B cell (primary cell): ENCODE measurements around the gene IGSF8. TPM values are rescaled to one million over a fixed set of nuclear protein-coding genes. Genes with fewer than 3 reads are reported as not detected.

Experiments used
- ATAC-seq: fragments of 200-7000 bp; cut with Tn5 transposase; one replicate; pipeline ENCODE4 v1.10.0; 2021; ENCODE audit warnings: low read depth, mild to moderate bottlenecking, moderate number of reproducible peaks, moderate library complexity
- CTCF ChIA-PET: fragments of 350-600 bp; sonication (Branson Sonifier 250); formaldehyde crosslinking; loops from one replicate; lab custom pipeline; 2021; ENCODE audit warnings: antibody characterized with exemption, inconsistent platforms; lab: Charles Lee
- POLR2A ChIA-PET: fragments of 350-600 bp; sonication (Branson Sonifier 250); formaldehyde crosslinking; loops from one replicate; lab custom pipeline; 2021; ENCODE audit warnings: antibody characterized with exemption; lab: Charles Lee
- DNase-seq: peaks from one replicate; pipeline ENCODE4 v3.0.0; 2013
- H2AFZ ChIP-seq: 2 replicates; pipeline ENCODE4 v1.6.1; 2012; ENCODE audit warnings: mild to moderate bottlenecking, low read depth, low read length; ENCODE audit not compliant: insufficient read depth, poor library complexity, severe bottlenecking
- H3K27ac ChIP-seq, 2 donors: 1 replicate in 1 of 2; 2 replicates in 1 of 2; pipeline ENCODE4 v1.5.1; 2012 to 2013; ENCODE audit warnings: low read length in 2 of 2, mild to moderate bottlenecking in 2 of 2, moderate library complexity in 1 of 2
- H3K27me3 ChIP-seq, 4 experiments: fragments of 200-600 bp in 1 of 4; sonication (generic) in 1 of 4; replicated peaks in 1 of 4; 1 replicate in 2 of 4; 2 replicates in 2 of 4; pipeline versions ENCODE4 v1.6.1 to v1.7.0; 2013 to 2016; ENCODE audit warnings: low read length in 3 of 4, mild to moderate bottlenecking in 2 of 4, mixed read lengths in 1 of 4, moderate library complexity in 1 of 4; ENCODE audit not compliant: insufficient read depth in 4 of 4, control insufficient read depth in 3 of 4; ENCODE audit errors: control extremely low read depth in 1 of 4
- H3K36me3 ChIP-seq, 2 experiments: replicated peaks in 1 of 2; 1 replicate in 1 of 2; 2 replicates in 1 of 2; pipeline versions ENCODE4 v1.6.1 to v1.7.1; 2013; ENCODE audit warnings: low read length in 1 of 2; ENCODE audit not compliant: insufficient read depth in 2 of 2, control insufficient read depth in 1 of 2; ENCODE audit errors: control extremely low read depth in 1 of 2, extremely low read depth in 1 of 2
- H3K4me1 ChIP-seq, 2 donors: fragments of 200-600 bp in 1 of 2; sonication (generic) in 1 of 2; 1 replicate in 1 of 2; 2 replicates in 1 of 2; pipeline versions ENCODE4 v1.5.1 to v1.6.1; 2013 to 2017; ENCODE audit warnings: low read length in 2 of 2; ENCODE audit not compliant: control insufficient read depth in 2 of 2, insufficient read depth in 2 of 2
- H3K4me2 ChIP-seq: replicated peaks from 2 replicates; pipeline ENCODE3; 2012; ENCODE audit warnings: mild to moderate bottlenecking, low read depth, low read length; ENCODE audit not compliant: poor library complexity, severe bottlenecking
- H3K4me3 ChIP-seq, 5 experiments: fragments of 200-600 bp in 1 of 5; sonication (generic) in 1 of 5; 1 replicate in 3 of 5; 2 replicates in 2 of 5; pipeline versions ENCODE4 v1.5.1 to v1.7.0; 2011 to 2016; ENCODE audit warnings: low read length in 4 of 5, mild to moderate bottlenecking in 4 of 5, low read depth in 2 of 5, control low read depth in 1 of 5, moderate library complexity in 1 of 5; ENCODE audit not compliant: insufficient read depth in 1 of 5; ENCODE audit errors: control extremely low read depth in 1 of 5, extremely low read depth in 1 of 5
- H3K79me2 ChIP-seq: fragments of 200-600 bp; sonication (generic); one replicate; pipeline ENCODE4 v1.6.0; 2016; ENCODE audit warnings: low read length; ENCODE audit not compliant: control insufficient read depth, insufficient read depth
- H3K9ac ChIP-seq: fragments of 200-600 bp; sonication (generic); 2 replicates; pipeline ENCODE4 v1.6.1; 2017; ENCODE audit warnings: mild to moderate bottlenecking, low read length, moderate library complexity
- H3K9me3 ChIP-seq, 3 donors: one replicate each; pipeline versions ENCODE4 v1.6.1 to v1.7.1; 2013; ENCODE audit warnings: low read length in 2 of 3; ENCODE audit not compliant: control insufficient read depth in 2 of 3, insufficient read depth in 1 of 3; ENCODE audit errors: control extremely low read depth in 1 of 3
- H4K20me1 ChIP-seq: 2 replicates; pipeline ENCODE4 v1.6.0; 2012; ENCODE audit warnings: mild to moderate bottlenecking, low read length; ENCODE audit not compliant: insufficient read depth, control insufficient read depth, poor library complexity, severe bottlenecking
- H3K27ac Mint-ChIP-seq: one replicate; pipeline ENCODE4 v1.8.0; 2021; ENCODE audit warnings: mixed read lengths
- H3K27me3 Mint-ChIP-seq: one replicate; pipeline ENCODE4 v1.8.0; 2021; ENCODE audit warnings: mixed read lengths
- H3K4me1 Mint-ChIP-seq: one replicate; pipeline ENCODE4 v1.8.0; 2021; ENCODE audit warnings: mixed read lengths
- H3K4me3 Mint-ChIP-seq: one replicate; pipeline ENCODE4 v1.8.0; 2021; ENCODE audit warnings: mixed read lengths
- H3K9me3 Mint-ChIP-seq: one replicate; pipeline ENCODE4 v1.8.0; 2022; ENCODE audit warnings: mixed read lengths; ENCODE audit not compliant: insufficient read depth
- EZH2 ChIP-seq: IDR thresholded peaks from 2 replicates; pipeline ENCODE4 v1.6.1; 2012; ENCODE audit warnings: borderline replicate concordance, low read depth, mild to moderate bottlenecking, moderate library complexity, low read length; ENCODE audit not compliant: insufficient read depth, poor library complexity, severe bottlenecking
- WGBS: methylation state at CpG from one replicate; pipeline ENCODE4 v1.1.5; 2013; ENCODE audit warnings: missing lambda C conversion rate; ENCODE audit not compliant: insufficient coverage; 5-methylcytosine and 5-hydroxymethylcytosine counted together
- intact Hi-C: fragments of 100-400 bp; cut with micrococcal nuclease; formaldehyde crosslinking; loops from one replicate; pipeline ENCODE4 v1.10.0; 2022
- polyA plus RNA-seq: library from polyadenylated mRNA; depleted of rRNA; stranded (reverse); fragments of >200 nt; gene quantifications from 2 replicates; pipeline ENCODE4 v1.2.3, GENCODE V29; 2012
- total RNA-seq, 2 donors: library from RNA; stranded (reverse); fragments of 120-200 nt in 1 of 2; gene quantifications; 1 replicate in 1 of 2; 2 replicates in 1 of 2; pipeline versions ENCODE4 v1.2.3 to v1.2.4, GENCODE V29; 2013 to 2022
- TF ChIP-seq, protein P1 (sequence below): fragments of 200-600 bp; IDR thresholded peaks from one replicate; pipeline ENCODE4 v1.8.0; 2022; ENCODE audit warnings: antibody characterized with exemption, mild to moderate bottlenecking

IGSF8 gene
- total and polyA plus RNA-seq, 2 donors (not counting 1 experiment from before 2014, with no cell fraction given) = 37.2 to 56.0 TPM

DNA sequence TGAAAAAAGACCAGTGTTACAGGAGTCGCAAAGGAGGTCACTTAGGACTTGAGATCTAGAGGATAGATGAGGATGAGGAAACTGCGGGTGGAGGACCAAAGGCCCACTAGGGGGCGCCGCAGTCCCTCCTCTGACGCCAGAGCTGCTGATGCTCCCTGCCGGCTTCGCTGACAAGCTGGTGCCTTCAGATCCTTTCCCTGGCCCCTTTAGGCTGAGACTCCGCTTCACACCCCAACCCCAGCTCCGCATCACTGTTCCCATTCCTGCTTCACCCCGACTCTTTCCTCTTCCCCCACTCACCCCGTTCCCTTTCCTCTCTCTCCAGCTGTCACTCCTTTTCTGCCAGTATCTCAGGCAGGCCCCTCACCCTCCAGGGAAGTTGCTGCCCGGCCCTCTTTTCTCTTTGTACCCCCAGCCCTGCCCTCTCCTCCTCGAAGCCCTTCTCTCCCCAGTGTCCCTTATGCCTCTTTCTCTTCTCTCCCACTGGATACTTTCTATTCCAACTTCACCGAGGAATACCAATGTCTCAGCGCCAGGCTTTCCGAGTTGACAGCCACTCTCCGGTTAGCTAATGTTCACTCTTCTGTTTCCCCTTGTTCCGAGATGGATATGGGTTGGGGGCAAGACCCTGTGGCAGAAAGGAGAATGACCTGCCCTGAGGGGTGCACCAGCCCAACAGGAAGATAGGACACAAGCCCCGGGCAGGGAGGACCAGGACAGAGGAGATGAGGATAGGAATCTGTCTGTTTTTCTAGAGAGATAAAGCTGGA lies 12.5 kb downstream of the IGSF8 start:
- CTCF ChIA-PET = interaction anchor here (0.6 to 8.9 kb wide), 34 partner anchors 10 to 291 kb away, joined by 3 to 112 read pairs (median 5); partner anchors contain the start of genes IGSF8 and KCNJ10
- ATAC-seq = peak; percentile 58
- intact Hi-C loops = loop anchor here (2.0 kb wide), 1 partner anchor 13 kb away; the partner anchor contains the start of gene IGSF8

More for the DNA sequence above, 12.5 kb downstream of the IGSF8 start:
- no peak overlapping the region for H3K4me3 ChIP-seq
- no peak overlapping the region for H3K4me2 ChIP-seq
- Mint-ChIP-seq H3K27me3 (peaks cover 20% of the 10 kb centered on the region), H3K9me3 (no peaks in the 10 kb centered on the region), H3K4me3 (peak overlapping the region; percentile 26), H3K27ac (peak overlapping the region; percentile 21), H3K4me1 (peaks cover 12% of the 10 kb centered on the region)
- H3K9me3 ChIP-seq = peaks cover 0 to 4% (median 0%) of the 10 kb centered on the region in 3 donors
- H3K36me3 ChIP-seq = peaks cover 0 to 33% of the 10 kb centered on the region in 2 experiments
- TF ChIP-seq, protein P1, sequence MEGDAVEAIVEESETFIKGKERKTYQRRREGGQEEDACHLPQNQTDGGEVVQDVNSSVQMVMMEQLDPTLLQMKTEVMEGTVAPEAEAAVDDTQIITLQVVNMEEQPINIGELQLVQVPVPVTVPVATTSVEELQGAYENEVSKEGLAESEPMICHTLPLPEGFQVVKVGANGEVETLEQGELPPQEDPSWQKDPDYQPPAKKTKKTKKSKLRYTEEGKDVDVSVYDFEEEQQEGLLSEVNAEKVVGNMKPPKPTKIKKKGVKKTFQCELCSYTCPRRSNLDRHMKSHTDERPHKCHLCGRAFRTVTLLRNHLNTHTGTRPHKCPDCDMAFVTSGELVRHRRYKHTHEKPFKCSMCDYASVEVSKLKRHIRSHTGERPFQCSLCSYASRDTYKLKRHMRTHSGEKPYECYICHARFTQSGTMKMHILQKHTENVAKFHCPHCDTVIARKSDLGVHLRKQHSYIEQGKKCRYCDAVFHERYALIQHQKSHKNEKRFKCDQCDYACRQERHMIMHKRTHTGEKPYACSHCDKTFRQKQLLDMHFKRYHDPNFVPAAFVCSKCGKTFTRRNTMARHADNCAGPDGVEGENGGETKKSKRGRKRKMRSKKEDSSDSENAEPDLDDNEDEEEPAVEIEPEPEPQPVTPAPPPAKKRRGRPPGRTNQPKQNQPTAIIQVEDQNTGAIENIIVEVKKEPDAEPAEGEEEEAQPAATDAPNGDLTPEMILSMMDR = peak; percentile 85
- TF ChIP-seq EZH2 = no peak
- no peak overlapping the region for H2AFZ ChIP-seq
- H4K20me1 ChIP-seq = peaks cover 2% of the 10 kb centered on the region
- no peak overlapping the region for H3K27ac ChIP-seq
- H3K79me2 ChIP-seq = no peaks in the 10 kb centered on the region
- 56% methylated on average over 18 of the region's 19 CpGs for WGBS
- peaks cover 6 to 9% of the 10 kb centered on the region in 2 donors for H3K4me1 ChIP-seq
- DNase-seq = peak; percentile 79
- H3K9ac ChIP-seq = no peak overlapping the region
- POLR2A ChIA-PET = interaction anchor here (1.4 kb wide), 1 partner anchor 13 kb away, joined by 5 read pairs; the partner anchor contains the start of gene IGSF8
- peaks cover 0 to 25% (median 18%) of the 10 kb centered on the region in 4 experiments for H3K27me3 ChIP-seq
